Vagina (tissue), 2 donors: ENCODE results near the gene APPL2. TPM values are rescaled to one million over a fixed set of nuclear protein-coding genes. Genes with fewer than 3 reads are reported as not detected.

ENCODE experiments used
- DNase-seq, 2 donors: peaks; one replicate each; pipeline ENCODE4 v3.0.0-alpha.2; 2017; ENCODE audit errors: extremely low spot score in 2 of 2
- H3K27ac ChIP-seq: fragments of 200-600 bp; sonication (generic); one replicate; pipeline ENCODE4 v1.5.1; 2019
- H3K27me3 ChIP-seq: fragments of 200-600 bp; sonication (generic); one replicate; pipeline ENCODE4 v1.5.1; 2019
- H3K36me3 ChIP-seq, 2 donors: fragments of 200-600 bp; sonication (generic); one replicate each; pipeline ENCODE4 v1.5.1; 2017 to 2019
- H3K4me1 ChIP-seq: fragments of 200-600 bp; sonication (generic); one replicate; pipeline ENCODE4 v1.5.1; 2019
- H3K4me3 ChIP-seq, 2 donors: fragments of 200-600 bp; sonication (generic); 1 replicate in 1 of 2; 2 replicates in 1 of 2; pipeline ENCODE4 v1.5.1; 2016 to 2019
- H3K9me3 ChIP-seq: fragments of 200-600 bp; sonication (generic); one replicate; pipeline ENCODE4 v1.5.1; 2019
- CTCF ChIP-seq, 3 experiments: fragments of 450-650 bp in 2 of 3; fragments of 200-600 bp in 1 of 3; sonication (generic) in 1 of 3; IDR thresholded peaks; one replicate each; pipeline ENCODE4 v1.5.1; 2017 to 2019; ENCODE audit warnings: antibody characterized with exemption in 3 of 3, mild to moderate bottlenecking in 2 of 3, moderate library complexity in 2 of 3
- POLR2A ChIP-seq, 2 donors: fragments of 450-650 bp; IDR thresholded peaks; one replicate each; pipeline ENCODE4 v1.6.1; 2017; ENCODE audit warnings: antibody characterized with exemption in 2 of 2, mild to moderate bottlenecking in 2 of 2, moderate library complexity in 2 of 2
- POLR2AphosphoS5 ChIP-seq, 2 donors: sonication (generic); formaldehyde crosslinking; IDR thresholded peaks; one replicate each; pipeline ENCODE4 v1.9.0; 2017; ENCODE audit warnings: antibody characterized with exemption in 2 of 2, mild to moderate bottlenecking in 2 of 2, low read depth in 1 of 2; ENCODE audit not compliant: insufficient read depth in 1 of 2
- intact Hi-C: fragments of 100-400 bp; cut with DNase I; formaldehyde crosslinking; loops from one replicate; pipeline ENCODE4 v1.15.1; 2023
- total RNA-seq: library from RNA; depleted of rRNA; stranded (reverse); fragments of >200 nt; gene quantifications from one replicate; pipeline ENCODE4 v1.2.3, GENCODE V29; 2016

The APPL2 gene
- total RNA-seq: 48.1 TPM

DNA sequence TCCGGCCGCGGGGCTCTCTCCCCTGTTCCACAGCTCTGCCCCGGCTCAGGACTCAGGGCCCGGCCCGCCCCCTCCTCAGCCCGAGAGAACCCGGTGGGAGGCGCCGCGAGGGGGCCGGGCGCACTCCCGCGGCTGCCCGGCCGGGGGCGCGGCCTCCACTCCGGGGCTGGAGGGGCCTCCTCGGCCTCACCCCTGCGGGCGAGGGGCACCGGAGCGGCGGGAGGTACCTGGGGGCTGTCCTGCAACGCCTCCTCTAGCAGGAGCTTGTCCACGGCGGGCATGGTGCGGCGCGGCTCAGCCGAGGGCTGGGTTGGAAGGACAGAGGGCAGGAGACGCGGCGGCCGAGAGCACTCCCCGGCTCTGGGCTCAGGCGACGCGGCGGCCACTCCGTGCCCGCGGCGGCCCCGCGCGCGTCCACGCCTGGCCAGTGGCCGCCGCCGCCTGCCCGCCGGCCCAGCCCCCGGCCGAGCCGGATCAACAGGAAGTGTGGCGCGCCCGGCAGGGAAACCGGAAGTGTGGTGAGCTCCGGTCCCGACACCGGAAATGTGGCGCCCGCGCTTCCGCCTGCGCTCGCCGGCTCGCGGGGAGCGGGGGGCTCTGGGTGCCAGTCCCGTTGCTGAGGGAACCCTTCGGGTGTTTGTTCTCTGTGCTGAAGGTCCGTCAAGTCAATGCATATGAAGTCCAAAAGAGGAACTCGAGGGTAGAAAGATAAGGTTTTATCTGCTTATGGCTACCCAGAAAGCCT is at the start of gene APPL2:
APPL2 (minus strand) TSS at position 443 of the 745 bp plus-strand sequence; CDS start at position 281, 162 bp downstream.
- no peaks in the 10 kb centered on the region for H3K9me3 ChIP-seq

GRCh38 chr12:105285378-105285777 is 49.4 kb upstream of the APPL2 start:
- TF ChIP-seq CTCF (IDR thresholded peaks at IDR 0.05) (no peak), POLR2AphosphoS5 (IDR thresholded peaks at IDR 0.05; ENCODE audit: insufficient read depth in 1 of 2, low read depth in 1 of 2) (no peak), POLR2A (IDR thresholded peaks at IDR 0.05) (no peak)
- Histone ChIP-seq H3K36me3 (no peaks in the 10 kb centered on the region), H3K4me1 (no peaks in the 10 kb centered on the region), H3K4me3 (no peak overlapping the region), H3K9me3 (no peaks in the 10 kb centered on the region), H3K27ac (no peak overlapping the region), H3K27me3 (no peaks in the 10 kb centered on the region)
- DNase-seq: no peak
- intact Hi-C loops: no loop called here

More for the DNA sequence above, at the start of gene APPL2:
- H3K27me3 ChIP-seq: no peaks in the 10 kb centered on the region
- peak in 1 of 2 donors; percentile 88 for DNase-seq
- TF ChIP-seq CTCF (IDR thresholded peaks at IDR 0.05) (peak in 2 of 3 experiments; percentile 5 to 27), POLR2A (IDR thresholded peaks at IDR 0.05) (peak; percentile 63 to 74), POLR2AphosphoS5 (IDR thresholded peaks at IDR 0.05; ENCODE audit: insufficient read depth in 1 of 2, low read depth in 1 of 2) (peak; percentile 57 to 82)
- H3K4me1 ChIP-seq: peaks cover 45% of the 10 kb centered on the region
- H3K27ac ChIP-seq: peak within 1 kb of the TSS; percentile 97
- no peaks in the 10 kb centered on the region for H3K36me3 ChIP-seq
- intact Hi-C loops: no loop called here
- H3K4me3 ChIP-seq: peak within 1 kb of the TSS; percentile 85 to 98

GRCh38 chr12:105281694-105282049 is 45.7 kb upstream of the APPL2 start:
- intact Hi-C loops: no loop called here
- no peaks in the 10 kb centered on the region for H3K9me3 ChIP-seq
- H3K4me3 ChIP-seq: no peak overlapping the region
- TF ChIP-seq POLR2A (IDR thresholded peaks at IDR 0.05): no peak
- H3K36me3 ChIP-seq: no peaks in the 10 kb centered on the region
- H3K27me3 ChIP-seq: no peaks in the 10 kb centered on the region
- H3K27ac ChIP-seq: no peak overlapping the region
- DNase-seq: no peak
- no peaks in the 10 kb centered on the region for H3K4me1 ChIP-seq

- no peaks in the 10 kb centered on the region for H3K9me3 ChIP-seq
- TF ChIP-seq POLR2A (IDR thresholded peaks at IDR 0.05) (no peak), POLR2AphosphoS5 (IDR thresholded peaks at IDR 0.05; ENCODE audit: insufficient read depth in 1 of 2, low read depth in 1 of 2) (no peak), CTCF (IDR thresholded peaks at IDR 0.05) (no peak)
- intact Hi-C loops: no loop called here
- H3K27ac ChIP-seq: no peak overlapping the region
- no peaks in the 10 kb centered on the region for H3K36me3 ChIP-seq
- no peak for DNase-seq
- H3K4me1 ChIP-seq: no peaks in the 10 kb centered on the region
- no peaks in the 10 kb centered on the region for H3K27me3 ChIP-seq
- no peak overlapping the region for H3K4me3 ChIP-seq
These were observed 45.2 kb upstream of the APPL2 start for GRCh38 chr12:105280966-105281693.

DNA sequence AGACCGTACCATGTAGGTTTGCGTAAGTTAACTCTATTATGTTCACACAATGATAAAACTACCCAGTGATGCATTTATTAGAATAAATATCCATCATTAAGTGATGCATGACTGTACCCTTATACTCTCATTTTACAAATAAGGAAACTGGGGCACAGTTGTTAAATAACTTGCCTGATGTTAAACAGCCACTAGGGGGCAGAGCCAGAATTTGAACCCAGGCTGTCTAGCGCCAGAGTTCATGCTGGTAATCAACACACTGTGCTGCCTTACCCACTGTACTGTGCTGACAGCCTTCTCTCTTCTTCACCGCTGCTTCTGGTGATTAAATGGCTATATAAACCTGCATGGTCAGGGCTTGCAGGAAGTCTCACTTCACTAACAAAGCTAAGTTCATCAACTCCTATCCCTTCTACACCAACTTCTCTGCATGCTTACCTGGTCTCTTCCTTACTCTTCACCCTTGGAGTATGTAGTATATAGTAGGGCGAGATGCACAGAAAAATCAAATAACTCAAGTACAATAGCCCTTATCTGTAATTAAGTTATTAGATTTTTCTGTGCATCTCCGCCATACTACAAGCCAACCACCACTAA is 43.6 kb upstream of the APPL2 start:
- H3K27ac ChIP-seq: no peak overlapping the region
- no peak for DNase-seq
- H3K9me3 ChIP-seq: no peaks in the 10 kb centered on the region
- peak in 2 of 3 experiments; percentile 4 to 56 for TF ChIP-seq CTCF (IDR thresholded peaks at IDR 0.05)
- TF ChIP-seq POLR2AphosphoS5 (IDR thresholded peaks at IDR 0.05; ENCODE audit: insufficient read depth in 1 of 2, low read depth in 1 of 2): no peak
- no peaks in the 10 kb centered on the region for H3K27me3 ChIP-seq
- H3K36me3 ChIP-seq: no peaks in the 10 kb centered on the region
- intact Hi-C loops: no loop called here
- no peaks in the 10 kb centered on the region for H3K4me1 ChIP-seq
- no peak overlapping the region for H3K4me3 ChIP-seq
